ENCODE results near the gene KDM3A.

DNA sequence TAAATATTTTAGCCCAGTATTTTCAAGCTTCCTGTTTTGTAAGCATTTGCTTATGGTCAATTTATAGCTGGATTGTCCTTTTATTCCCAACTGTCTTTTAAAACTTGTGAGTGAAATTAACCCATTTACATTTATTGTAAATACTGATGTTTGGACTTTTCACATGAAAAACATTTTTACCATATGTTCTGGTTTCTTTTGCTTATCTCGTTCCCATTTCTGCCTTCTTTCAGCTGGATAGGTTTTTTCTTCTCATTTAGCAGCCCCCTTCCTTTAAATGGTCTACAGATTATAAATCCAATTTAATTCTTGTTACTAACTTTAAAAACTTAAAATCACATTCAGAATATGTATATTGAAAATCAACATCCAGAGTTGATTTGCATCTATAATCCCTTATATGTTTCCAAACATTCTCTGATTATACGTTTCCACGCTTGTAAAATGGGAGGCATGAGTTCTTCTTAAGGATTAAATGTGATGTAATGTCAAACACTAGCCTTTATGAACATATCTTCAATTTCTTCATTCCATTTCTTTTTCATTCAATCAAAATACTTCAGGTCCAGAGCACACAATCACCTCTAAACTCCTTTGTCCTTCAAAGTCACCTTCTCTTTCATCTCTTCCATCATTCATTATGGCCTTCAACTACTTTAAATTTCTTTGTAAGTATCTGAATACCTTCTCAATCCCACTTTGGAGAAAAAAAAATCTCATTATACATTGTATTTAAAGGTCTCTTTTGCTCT lies 1.1 kb upstream of the KDM3A start:
- no peak for TF ChIP-seq POLR2A (IDR thresholded peaks at IDR 0.05)
- TF ChIP-seq, protein P1, sequence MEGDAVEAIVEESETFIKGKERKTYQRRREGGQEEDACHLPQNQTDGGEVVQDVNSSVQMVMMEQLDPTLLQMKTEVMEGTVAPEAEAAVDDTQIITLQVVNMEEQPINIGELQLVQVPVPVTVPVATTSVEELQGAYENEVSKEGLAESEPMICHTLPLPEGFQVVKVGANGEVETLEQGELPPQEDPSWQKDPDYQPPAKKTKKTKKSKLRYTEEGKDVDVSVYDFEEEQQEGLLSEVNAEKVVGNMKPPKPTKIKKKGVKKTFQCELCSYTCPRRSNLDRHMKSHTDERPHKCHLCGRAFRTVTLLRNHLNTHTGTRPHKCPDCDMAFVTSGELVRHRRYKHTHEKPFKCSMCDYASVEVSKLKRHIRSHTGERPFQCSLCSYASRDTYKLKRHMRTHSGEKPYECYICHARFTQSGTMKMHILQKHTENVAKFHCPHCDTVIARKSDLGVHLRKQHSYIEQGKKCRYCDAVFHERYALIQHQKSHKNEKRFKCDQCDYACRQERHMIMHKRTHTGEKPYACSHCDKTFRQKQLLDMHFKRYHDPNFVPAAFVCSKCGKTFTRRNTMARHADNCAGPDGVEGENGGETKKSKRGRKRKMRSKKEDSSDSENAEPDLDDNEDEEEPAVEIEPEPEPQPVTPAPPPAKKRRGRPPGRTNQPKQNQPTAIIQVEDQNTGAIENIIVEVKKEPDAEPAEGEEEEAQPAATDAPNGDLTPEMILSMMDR (IDR thresholded peaks at IDR 0.05), result no peak
